Glomerular endothelial cell (primary cell): ENCODE data around the gene MOB2. TPM values are rescaled to one million over a fixed set of nuclear protein-coding genes. Genes with fewer than 3 reads are reported as not detected.

ENCODE experiments used
- DNase-seq: peaks from one replicate; pipeline ENCODE4 v3.0.0-alpha.2; 2011; ENCODE audit warnings: low read depth, low spot score; ENCODE audit errors: extremely low read depth
- total RNA-seq: library from RNA; depleted of rRNA; stranded (reverse); fragments of >200 nt; gene quantifications from 2 replicates; pipeline ENCODE4 v1.2.3, GENCODE V29; 2015

Gene MOB2
- total RNA-seq, 1 donor from 2014 or later: 34.6 TPM

- no peak for DNase-seq
These were observed 9.4 kb downstream of the MOB2 start for GRCh38 chr11:1476940-1477736.

- DNase-seq: no peak
These were observed 10.7 kb downstream of the MOB2 start for GRCh38 chr11:1475841-1476240.

- no peak for DNase-seq
These were observed 12.8 kb downstream of the MOB2 start for GRCh38 chr11:1473786-1474185.

GRCh38 chr11:1473011-1473628 is 13.5 kb downstream of the MOB2 start:
- no peak for DNase-seq

GRCh38 chr11:1472180-1473005 is 14.2 kb downstream of the MOB2 start:
- DNase-seq: no peak

GRCh38 chr11:1471736-1472135 is 14.8 kb downstream of the MOB2 start:
- DNase-seq: no peak

- DNase-seq: no peak
These were observed 15.6 kb downstream of the MOB2 start for GRCh38 chr11:1470681-1471611.

GRCh38 chr11:1469911-1470680 is 16.5 kb downstream of the MOB2 start:
- DNase-seq: no peak

GRCh38 chr11:1469287-1469910 is 17.2 kb downstream of the MOB2 start:
- no peak for DNase-seq

- DNase-seq: no peak
These were observed 18.0 kb downstream of the MOB2 start for GRCh38 chr11:1468473-1469066.

GRCh38 chr11:1468002-1468401 is 18.6 kb downstream of the MOB2 start:
- DNase-seq: no peak

GRCh38 chr11:1467270-1467669 is 19.3 kb downstream of the MOB2 start:
- no peak for DNase-seq

GRCh38 chr11:1466784-1467183 is 19.8 kb downstream of the MOB2 start:
- no peak for DNase-seq

- DNase-seq: no peak
These were observed 23.5 kb downstream of the MOB2 start for GRCh38 chr11:1463056-1463455.

- DNase-seq: no peak
These were observed 23.9 kb downstream of the MOB2 start for GRCh38 chr11:1462698-1462975.

- no peak for DNase-seq
These were observed 24.5 kb downstream of the MOB2 start for GRCh38 chr11:1461826-1462697.

- DNase-seq: no peak
These were observed 25.4 kb downstream of the MOB2 start for GRCh38 chr11:1460986-1461825.
